GM18519 (cell line): ENCODE measurements around the gene RASL10B.
"Not testable (repeated sequence)": the region's sequence is repeated elsewhere in the genome, so short reads cannot be mapped to it uniquely, and the experiment has no call there.

Experiments
- ATAC-seq: cut with Tn5 transposase; IDR thresholded peaks from one replicate; pipeline ENCODE4 v1.9.1; 2021; ENCODE audit warnings: mild to moderate bottlenecking, moderate library complexity; ENCODE audit not compliant: unreplicated experiment, low FRiP score

Gene RASL10B, protein sequence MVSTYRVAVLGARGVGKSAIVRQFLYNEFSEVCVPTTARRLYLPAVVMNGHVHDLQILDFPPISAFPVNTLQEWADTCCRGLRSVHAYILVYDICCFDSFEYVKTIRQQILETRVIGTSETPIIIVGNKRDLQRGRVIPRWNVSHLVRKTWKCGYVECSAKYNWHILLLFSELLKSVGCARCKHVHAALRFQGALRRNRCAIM

DNA sequence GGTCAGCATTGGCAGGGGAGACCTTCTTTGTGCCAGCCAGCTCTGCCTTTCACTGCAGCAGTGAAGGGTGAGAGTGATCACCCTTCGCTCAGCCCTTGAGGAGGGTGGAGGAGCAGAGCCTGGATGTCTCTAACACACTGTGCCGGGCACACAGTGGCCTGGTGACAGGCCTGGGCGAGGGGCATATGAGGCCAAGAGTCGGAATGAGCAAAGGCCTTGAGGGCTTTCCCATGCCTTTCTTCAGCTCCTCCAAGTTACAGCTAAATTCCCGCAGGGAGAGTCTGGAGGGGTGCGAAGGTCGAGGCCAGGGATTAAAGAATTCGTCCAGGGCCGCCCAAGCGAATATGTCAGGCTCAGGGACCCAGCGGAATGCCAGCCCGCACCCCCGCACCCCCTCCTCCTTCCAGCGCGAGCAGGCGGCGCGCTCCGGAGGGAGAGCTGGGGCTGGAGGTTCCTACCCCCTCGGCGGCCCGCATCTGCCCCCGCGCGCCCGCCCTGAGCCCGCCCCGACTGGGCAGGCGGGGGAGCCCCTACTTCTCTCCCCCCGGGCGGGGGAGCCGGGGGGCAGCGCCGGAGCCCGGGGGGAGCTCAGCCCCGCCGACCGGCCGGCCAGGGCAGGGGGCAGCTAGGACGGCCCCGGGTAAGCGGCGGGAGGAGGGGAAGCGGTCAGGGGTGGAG is at the start of gene RASL10B:
RASL10B (plus strand) TSS at position 401 of the 678 bp plus-strand sequence. CDS start 3,546 bp downstream, outside the sequence.
- no peak for ATAC-seq

DNA sequence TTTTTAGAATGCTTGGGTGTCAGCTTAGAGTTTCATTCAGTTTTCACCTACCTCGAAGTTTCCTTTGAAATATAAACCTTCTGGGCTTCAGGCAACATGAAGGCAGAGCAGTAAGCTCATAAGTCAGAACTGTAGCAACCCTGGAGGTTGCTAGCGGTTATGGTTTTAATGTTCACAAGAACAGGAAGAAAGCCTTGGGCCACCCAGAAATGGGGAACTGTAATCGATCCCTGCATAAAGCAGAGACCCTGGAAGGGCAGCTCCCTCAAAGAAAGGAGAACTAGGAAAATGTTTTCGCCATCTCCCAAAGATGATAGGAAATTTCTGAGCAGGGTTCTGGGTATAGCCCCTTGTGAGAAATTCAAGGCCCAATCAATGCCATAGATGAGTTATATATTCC is 47.8 kb upstream of the RASL10B start:
- ATAC-seq: no peak

DNA sequence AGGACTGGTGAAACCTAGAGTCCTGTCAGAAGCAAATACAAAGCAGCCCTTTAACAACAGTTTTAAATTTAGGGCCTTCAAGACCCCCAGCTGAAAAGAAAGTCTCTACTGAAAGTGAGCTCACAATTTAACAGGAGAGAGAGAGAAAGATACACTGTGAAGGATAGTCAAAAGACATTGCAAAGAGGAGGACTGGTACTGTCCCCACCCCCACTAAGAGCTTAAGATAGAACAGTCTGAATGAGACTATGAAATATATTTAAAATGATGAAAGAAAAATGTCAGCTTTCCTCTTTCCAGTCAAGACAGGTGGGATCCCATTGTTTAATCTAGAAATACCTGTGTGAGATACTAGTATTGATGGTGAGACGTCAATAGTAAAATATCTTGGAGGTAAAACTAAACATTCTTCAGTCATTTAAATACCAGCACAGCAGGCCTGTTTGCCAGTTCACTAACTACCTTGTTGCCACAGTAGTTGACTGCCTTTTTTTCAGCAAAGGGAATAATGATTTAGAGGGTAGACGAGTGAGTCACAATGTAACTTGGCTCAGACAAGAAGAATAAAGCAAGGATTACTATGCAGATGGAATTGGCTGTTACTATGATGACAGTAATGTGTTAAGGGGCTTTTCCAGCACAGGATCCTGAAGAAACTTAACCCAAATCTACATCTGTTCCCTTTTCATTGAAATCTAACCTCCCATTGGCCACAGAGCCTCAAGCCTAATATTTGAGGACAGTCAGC is 47.2 kb upstream of the RASL10B start:
- ATAC-seq: no peak

DNA sequence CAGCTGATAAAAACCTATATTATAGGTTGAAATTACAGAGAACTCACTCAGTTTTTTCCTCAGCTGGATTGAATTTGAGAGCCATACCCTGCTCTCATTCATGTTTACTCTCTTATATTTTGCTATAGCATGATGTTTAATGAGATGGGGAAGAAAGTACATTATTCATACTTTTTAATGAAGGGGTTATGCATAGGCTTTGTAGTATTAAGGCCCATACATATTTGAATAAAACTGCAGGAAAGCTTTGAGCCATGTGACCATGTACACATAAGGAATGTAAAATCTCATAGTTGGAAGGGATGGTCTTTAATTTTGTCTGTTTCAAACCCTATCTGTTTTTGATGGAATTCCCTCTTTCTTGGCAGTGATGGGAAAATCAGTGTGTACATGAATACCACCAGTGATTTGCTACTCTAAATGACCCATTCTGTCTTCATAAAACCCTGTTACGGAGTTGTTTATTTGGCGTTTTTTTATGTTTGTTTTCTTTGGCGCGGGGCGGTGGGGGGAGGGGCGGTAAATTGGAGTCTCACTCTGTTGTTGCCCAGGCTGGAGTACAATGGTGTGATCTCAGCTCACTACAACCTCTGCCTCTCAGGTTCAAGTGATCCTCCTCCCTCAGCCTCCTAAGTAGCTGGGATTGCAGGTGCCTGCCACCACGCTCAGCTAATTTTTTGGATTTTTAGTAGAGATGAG is 38.8 kb upstream of the RASL10B start:
- ATAC-seq: no peak

DNA sequence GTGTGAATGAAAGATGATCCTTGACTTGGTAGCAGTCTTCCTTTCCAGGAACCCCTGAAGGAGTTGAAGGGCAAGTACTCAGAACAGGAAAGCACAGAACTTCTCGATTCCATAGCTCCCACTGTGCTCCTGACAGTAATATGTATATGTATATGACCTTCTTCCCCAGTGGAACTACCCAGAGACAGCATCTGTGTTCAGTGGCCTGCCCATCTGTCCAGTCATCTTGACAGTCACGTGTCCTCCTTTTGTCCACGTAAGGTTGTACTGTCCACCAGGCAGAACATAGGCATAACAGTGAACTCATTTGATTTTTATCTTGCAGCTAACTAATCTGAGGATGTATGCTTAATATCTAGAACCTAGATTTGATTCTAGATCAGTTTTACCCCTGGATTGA is 37.8 kb upstream of the RASL10B start:
- ATAC-seq: no peak

DNA sequence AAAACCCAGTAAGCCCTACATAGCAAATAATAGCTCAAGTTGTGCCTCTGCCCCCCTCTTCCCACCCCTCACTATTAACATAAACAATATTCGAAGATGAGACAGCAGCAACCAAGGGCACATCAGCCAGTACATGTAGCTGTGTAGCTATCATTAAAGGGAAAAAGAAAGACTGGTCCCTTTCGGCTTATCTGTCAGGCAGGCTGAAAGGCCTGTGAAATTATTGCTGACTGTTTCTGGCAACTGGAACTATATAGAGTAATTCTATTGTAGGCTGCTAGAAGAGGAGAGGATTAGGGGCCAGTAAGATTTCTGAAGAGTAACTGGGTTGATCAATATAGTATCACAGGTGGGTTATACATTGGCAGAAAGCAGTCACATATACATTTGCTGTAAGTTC is 36.5 kb upstream of the RASL10B start:
- no peak for ATAC-seq

DNA sequence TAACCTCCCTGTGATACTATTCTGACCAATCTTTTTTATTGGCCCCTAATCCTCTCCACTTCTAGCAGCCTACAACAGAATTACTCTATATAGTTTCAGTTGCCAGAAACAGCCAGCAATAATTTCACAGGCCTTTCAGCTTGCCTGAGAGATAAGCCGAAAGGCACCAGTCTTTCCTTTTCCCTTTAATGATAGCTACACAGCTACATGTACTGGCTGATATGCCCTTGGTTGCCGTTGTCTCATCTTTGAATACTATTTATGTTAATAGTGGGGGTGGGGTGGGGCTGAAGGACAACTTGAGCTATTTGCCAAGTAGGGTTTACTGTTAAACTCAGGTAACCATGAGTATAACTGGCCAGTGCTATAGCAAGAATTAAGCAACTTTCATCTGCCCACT is 35.8 kb upstream of the RASL10B start:
- ATAC-seq: no peak

DNA sequence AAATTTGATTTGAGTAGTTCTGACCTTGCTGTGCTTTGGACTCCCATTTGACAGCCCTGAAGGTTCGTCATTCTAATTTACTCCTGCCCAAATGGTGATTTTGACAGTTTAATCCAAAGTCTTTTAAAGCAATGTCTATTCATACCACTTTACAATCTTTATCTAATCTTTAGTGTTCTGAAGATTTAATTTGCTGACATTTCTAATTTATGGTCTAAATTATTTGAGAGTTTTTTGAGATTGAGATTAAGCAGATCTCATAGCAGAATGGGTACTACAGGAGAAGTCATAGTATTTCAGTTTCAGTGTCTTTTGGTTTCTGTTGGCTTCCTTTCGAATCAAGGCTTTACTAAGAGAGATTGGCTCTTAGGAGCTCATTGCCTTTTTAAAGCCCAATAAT is 32.6 kb upstream of the RASL10B start:
- no peak for ATAC-seq

DNA sequence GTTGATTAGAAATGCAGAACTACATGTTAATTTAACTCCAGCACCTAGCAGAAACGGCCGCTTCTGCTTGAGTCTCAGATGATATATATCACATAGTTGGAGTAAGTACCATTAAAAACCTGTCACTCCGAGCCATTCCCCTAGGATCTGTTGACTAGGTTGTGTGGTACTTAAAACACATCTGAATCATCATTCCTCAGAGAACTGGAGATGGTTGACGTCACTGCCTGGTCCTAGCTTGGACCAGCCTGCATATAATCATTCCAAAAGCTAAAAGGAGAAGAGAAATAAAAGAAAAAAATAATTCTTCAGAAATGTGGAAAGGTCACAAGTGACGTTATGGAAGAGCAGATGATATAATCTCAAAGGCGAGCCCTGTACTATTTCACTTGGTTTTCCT is 31.3 kb upstream of the RASL10B start:
- ATAC-seq: no peak

DNA sequence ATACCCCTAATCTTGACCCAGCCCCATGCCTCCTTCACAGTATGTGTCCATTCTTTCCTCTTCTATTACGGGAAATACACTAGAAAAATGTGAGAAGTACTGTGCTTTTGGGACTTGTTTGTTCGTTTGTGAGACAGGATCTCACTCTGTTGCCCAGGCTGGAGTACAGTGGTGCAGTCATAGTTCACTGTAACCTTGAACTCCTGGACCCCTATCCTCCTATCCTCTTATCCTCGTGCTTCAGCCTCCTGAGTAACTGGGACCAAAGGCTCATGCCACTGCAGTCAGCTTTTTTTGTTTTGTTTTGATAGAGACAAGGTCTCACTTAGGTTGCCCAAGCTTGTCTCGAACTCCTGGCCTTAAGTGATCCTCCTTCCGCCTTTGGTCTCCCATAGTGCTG is 29.9 kb upstream of the RASL10B start:
- no peak for ATAC-seq

DNA sequence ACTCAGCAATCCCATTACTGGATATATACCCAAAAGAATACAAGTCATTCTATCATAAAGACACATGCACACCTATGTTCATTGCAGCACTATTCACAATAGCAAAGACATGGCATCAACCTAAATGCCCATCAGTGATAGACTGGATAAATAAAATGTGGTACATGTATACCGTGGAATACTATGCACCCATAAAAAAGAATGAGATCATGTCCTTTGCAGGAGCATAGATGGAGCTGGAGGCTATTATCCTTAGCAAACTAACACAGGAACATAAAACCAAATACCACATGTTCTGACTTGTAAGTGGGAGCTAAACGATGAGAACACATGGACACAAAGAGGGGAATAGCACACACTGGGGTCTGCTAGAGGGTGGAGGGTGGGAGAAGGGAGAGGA is 28.1 kb upstream of the RASL10B start:
- ATAC-seq: not testable (repeated sequence)

DNA sequence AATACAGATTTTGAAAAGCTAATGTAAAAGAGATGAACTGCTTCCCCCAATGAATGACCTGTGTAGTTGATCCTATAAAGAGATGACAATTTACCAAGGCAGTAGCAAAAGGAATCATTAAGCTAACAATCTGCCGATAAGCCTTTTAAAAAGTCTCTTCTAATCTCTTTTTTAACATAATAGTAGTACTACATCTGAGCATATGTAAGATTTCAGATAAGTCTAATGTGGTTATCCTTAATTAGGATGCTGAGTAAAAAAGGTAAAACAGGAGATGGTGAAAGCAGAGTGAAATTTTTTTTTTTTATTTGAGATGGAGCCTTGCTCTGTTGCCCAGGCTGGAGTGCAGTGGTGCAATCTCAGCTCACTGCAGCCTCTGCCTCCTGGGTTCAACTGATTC is 26.2 kb upstream of the RASL10B start:
- ATAC-seq: no peak

DNA sequence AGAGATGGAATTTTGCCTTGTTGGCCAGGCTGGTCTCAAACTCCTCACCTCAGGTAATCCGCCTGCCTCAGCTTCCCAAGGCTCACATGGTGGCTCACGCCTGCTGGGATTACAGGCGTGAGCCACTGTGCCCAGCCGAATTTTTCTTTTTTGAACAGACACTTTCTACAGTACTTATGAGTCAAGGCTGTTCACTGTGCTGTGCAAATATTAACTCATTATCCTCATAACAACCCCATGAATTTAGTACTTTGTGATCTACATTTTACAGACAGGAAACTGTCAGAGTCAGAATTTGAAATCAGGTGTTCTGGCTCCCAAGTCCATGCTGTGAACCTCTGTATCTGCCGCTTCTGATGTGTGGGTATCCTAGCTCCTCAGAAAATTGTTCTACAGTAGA is 25.7 kb upstream of the RASL10B start:
- no peak for ATAC-seq

DNA sequence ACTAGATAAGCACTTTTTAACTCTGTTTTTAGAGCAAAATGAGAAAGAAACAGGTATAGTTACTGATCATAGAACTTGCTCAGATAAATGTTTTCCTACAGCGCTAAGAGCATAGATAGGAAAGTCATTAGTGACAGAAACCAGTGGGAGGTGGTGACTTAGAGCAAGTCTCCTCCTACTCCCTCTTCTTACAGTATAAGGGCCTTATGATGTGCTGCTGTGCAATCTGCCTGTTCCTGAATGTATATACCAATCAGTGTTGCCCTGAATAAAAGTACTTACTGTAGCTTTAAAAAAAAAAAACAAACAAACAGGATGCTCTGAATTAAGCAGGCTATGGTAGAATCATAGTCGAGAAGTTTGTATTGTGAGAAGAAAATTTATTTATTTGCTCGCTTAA is 23.3 kb upstream of the RASL10B start:
- no peak for ATAC-seq

DNA sequence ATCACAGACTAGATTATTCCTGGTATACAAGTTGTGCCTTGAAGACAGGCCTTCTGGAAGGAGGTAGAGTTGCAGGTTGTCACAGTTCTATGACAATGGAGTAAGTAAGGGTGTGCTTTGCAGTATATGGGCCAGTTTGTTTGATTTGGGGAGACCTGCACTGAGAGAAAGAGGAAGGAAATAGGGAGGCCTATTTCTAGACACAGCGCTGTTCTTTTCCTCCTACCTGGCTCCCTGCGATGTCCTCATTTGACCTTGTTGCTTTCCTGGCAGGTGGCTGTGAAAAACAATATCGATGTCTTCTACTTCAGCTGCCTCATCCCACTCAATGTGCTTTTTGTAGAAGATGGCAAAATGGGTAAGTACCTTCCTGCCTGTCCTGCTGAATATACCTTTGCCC is 22.5 kb upstream of the RASL10B start:
- no peak for ATAC-seq

DNA sequence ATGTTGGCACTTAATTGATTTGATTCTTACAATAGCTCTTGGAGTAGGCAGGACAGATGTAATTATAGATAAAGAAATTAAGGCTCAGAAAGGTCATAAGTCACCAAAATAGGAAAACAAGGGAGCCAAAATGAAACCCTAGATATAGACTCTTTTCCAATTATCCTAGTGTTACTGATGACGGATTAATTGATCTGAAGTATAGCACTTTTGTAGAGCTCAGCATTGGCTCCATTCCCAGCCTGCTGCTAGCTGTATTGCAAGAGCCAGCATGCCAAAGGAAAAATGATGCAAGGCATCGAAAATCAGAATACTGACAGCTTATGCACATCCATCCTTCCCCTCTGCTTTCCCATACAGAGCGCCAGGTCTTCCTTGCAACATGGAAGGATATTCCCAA is 21.6 kb upstream of the RASL10B start:
- no peak for ATAC-seq

DNA sequence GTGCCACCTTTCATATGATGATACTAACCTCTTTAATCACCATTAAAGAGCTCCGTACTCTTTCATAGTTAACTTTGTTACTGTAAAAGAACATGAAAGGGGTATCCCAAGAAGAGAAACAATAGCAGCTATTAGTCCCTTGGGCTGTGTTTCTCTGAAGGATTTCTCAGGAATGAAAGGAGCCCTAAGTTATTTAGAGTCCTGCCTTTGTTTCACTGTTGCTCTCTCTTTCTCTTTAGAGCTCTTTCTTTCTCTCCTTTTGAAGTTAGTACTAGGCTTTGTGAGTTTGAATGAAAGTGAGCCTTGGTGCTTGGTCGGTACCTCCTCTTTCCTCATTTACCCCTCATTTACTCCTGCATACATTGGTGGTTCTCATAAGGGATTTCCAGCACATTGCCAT is 20.5 kb upstream of the RASL10B start:
- no peak for ATAC-seq

DNA sequence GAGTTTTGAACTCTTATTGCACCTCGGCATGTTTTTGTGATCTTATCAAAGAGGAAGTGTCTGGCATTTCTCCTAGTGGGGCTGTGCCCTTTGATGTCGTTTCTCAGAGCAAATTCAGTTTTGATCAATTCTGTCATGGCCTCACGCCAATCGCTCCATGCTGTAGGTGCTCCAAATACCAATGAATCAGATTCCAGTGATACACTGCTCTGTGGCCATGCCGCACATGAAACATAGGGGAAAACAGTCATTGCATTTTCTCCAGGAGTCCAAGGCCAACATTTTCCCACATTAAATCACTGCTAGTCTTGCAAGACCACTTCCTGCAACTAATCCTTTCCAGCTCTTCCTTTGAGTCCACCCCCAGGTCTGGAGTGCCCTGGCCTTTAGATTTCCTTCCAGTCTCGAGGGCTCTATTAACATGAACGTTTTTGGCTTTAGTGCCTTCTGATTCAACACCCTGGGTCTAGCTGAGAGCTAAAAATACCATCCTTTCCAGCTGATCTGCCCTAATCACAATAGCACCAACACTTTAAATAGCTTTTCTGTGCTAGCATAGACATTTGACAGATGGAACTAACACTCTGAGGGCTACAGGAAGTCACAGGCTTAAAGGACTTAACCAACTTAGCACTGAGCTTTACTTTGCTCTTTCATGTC is 18.2 kb upstream of the RASL10B start:
- no peak for ATAC-seq

DNA sequence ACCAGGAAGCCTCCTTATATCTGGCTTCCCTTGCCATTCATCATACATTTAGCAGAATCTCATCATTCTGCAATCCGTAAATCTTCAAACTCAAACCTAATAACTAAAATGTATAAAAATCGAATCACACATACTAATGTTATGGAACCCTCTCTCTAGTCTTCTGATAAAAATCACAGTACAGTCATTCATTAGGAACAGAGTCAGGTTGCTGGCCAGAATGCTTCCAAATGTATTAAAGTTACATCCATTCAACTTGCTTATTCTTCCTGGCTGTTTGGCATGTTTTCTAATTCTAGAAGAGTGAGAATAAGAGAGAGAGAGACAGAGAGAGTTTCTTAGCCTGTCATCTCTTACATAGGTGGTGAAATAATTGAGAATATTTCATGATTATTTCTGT is 16.5 kb upstream of the RASL10B start:
- ATAC-seq: no peak

DNA sequence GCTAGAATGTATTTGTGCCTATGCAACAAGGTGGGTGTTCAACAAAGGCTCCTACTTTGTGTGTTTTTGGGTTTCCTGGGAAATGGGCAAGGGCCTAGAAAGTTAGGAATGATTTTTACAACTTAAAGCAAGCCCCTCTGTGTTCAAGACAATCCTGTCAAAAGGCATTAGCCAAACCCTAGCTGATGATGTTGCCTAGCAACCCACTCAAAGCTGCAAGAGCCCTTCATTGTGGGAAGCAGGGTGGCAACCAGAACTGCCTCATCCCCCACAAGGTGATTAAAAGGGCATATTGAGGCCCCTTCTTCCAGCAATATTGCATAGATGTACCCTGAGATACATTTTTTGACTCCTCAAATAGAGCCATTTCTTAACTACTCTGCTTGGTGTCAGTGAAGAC is 16.0 kb upstream of the RASL10B start:
- no peak for ATAC-seq

DNA sequence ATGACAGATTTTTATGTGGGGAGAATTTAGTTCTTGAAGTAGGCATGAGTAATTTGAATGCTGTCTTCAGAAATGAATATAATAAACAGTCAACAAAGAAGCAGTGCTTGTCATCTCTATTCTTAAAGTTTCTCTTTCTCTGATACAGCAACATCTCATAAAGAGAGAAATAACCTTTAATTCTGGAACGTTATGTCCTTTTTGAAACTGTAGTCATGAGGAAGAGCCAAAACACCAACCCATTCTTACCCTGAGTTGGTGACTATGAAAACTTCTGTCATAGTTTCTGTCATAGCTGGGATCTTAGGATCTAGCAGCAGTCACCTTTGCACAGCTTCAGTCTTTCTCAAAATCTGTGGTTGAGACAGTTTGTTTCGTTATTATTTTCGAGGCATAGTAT is 15.3 kb upstream of the RASL10B start:
- no peak for ATAC-seq
